Inflammatory macrophage (primary cell): ENCODE results near the gene UBE2L5.

Experiments used
- DNase-seq, 2 donors: peaks; one replicate each; pipeline ENCODE4 v3.0.0-alpha.2; 2020 to 2022

Gene UBE2L5

GRCh38 chr13:30477346-30478195 lies 55.3 kb downstream of the UBE2L5 start:
- peak in 1 of 2 donors; percentile 17 for DNase-seq
